ENCODE data around the gene LMF1.

The LMF1 gene

DNA sequence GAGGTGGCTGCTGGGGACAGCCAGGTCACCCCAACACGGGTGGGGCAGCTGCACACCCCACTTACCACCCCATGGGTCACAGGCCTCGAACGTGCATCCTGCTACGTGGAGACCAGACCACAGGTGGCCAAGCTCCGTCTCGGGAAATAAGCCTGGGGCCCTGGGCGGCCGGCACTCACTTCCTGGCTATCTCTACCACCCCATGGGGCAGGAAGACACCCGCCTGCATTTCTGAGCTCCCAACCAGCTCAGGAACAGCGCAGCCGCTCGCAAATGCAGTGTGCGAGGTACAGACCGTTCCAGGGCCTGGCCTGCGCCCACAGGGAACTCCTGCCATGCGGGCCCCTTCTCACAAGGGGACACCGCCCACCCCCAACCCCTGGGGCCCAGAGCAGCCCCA, 165.3 kb downstream of the LMF1 start:
- Histone ChIP-seq H3K27me3 (peaks cover 100% of the 10 kb centered on the region), H3K27ac (no peak overlapping the region), H3K4me1 (peaks cover 45% of the 10 kb centered on the region), H3K4me3 (no peak overlapping the region), H3K4me2 (no peak overlapping the region), H3K36me3 (no peaks in the 10 kb centered on the region), H3K9ac (no peak overlapping the region), H4K20me1 (peaks cover 38% of the 10 kb centered on the region), H3K9me3 (peaks cover 6% of the 10 kb centered on the region)
- no peak for TF ChIP-seq Cebpa-rat (IDR thresholded peaks at IDR 0.05)

GRCh38 chr16:804193-805048, 166.4 kb downstream of the LMF1 start:
- H3K9me3 ChIP-seq = peaks cover 6% of the 10 kb centered on the region
- H3K36me3 ChIP-seq = no peaks in the 10 kb centered on the region
- H3K27me3 ChIP-seq = peaks cover 100% of the 10 kb centered on the region
- no peak for TF ChIP-seq Cebpa-rat (IDR thresholded peaks at IDR 0.05)
- no peak overlapping the region for H3K9ac ChIP-seq
- H3K4me2 ChIP-seq = no peak overlapping the region
- H3K4me1 ChIP-seq = peaks cover 40% of the 10 kb centered on the region
- H3K4me3 ChIP-seq = no peak overlapping the region
- peaks cover 47% of the 10 kb centered on the region for H4K20me1 ChIP-seq
- no peak overlapping the region for H3K27ac ChIP-seq

GRCh38 chr16:803754-804080, 167.1 kb downstream of the LMF1 start:
- no peak overlapping the region for H3K4me2 ChIP-seq
- no peaks in the 10 kb centered on the region for H3K36me3 ChIP-seq
- no peak overlapping the region for H3K27ac ChIP-seq
- no peak overlapping the region for H3K9ac ChIP-seq
- H3K4me3 ChIP-seq = no peak overlapping the region
- peaks cover 54% of the 10 kb centered on the region for H4K20me1 ChIP-seq
- peaks cover 6% of the 10 kb centered on the region; the same call in 1 of the 2 replicates for H3K9me3 ChIP-seq
- H3K27me3 ChIP-seq = peaks cover 100% of the 10 kb centered on the region
- TF ChIP-seq Cebpa-rat (IDR thresholded peaks at IDR 0.05) = no peak
- H3K4me1 ChIP-seq = peaks cover 35% of the 10 kb centered on the region
